Measurements from ENCODE around the gene KIAA1143. TPM values are rescaled to one million over a fixed set of nuclear protein-coding genes. Genes with fewer than 3 reads are reported as not detected.

The KIAA1143 gene
- 43.0 TPM for polyA plus RNA-seq (2013, experiment 1 of 2)
- 44.5 TPM for polyA plus RNA-seq (2013, experiment 2 of 2)

DNA sequence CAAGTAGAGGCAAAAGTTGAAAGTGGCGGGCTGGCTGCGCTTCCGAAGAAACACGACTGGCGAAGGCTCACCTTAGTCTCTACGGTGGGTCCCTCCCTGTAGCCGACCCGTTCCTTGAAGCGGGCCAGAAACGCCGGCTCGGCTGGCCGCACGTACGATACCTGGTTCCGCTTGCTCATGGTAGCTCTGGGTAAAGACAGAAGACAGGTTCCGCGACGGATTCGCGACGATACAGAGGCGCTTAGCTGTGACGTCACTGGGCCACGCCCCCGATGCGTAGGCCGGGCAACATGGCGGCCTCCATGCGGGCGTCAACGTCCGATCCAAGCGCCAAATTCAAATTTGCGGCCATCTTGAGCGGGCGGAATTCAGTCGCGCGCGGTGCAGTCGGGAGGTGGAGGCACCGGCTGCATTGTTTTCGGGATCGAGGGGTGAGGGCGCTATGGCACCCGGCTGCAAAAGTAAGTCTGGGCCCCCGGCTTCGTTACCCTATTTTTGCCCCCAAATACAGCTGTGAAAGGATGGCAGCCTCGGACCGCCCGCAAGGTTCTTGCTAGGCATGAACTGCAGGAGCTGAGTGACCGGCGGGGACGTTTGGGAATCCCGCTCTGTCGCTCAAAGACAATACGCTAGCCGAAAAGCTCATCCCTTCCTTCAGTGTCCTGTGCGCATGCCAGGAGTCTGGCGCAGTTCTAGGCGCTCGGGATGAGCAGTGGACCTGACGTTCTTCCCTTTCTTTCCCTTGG is at the start of gene KIAA1143, which contains the start of gene KIF15:
KIAA1143 (minus strand) TSS at position 196 of the 746 bp plus-strand sequence; CDS start at position 179, 17 bp downstream.
KIF15 (plus strand) TSS at position 371 of the 746 bp plus-strand sequence; CDS start at position 443, 72 bp downstream.
- H2AK5ac ChIP-seq (ENCODE audit: low read length) = no peak within 1 kb of the TSS
- no peak within 1 kb of the TSS for H3K4ac ChIP-seq (ENCODE audit: low read depth, low read length)
- H3K18ac ChIP-seq (ENCODE audit: low read length) = peak within 1 kb of the TSS; percentile 8
- peaks cover 36% of the 10 kb centered on the region for H3K79me2 ChIP-seq (ENCODE audit: control insufficient read depth, insufficient read depth, low read length)
- peaks cover 4% of the 10 kb centered on the region for H3K36me3 ChIP-seq (ENCODE audit: control insufficient read depth, insufficient read depth, low read length)
- H3K56ac ChIP-seq (ENCODE audit: low read length) = peak within 1 kb of the TSS; percentile 91
- H4K8ac ChIP-seq (ENCODE audit: low read depth, low read length) = peak within 1 kb of the TSS; percentile 58
- H4K5ac ChIP-seq (ENCODE audit: low read length) = no peak within 1 kb of the TSS
- WGBS (ENCODE audit: extremely low coverage, insufficient coverage, low lambda C conversion rate) = no CpG with 5 or more reads among the region's 64 CpGs
- H3K4me3 ChIP-seq (ENCODE audit: low read length) = peak within 1 kb of the TSS; percentile 96
- H2BK15ac ChIP-seq (replicated peaks; ENCODE audit: low read depth) = no peak within 1 kb of the TSS
- peak within 1 kb of the TSS; percentile 9 for H3K23ac ChIP-seq (ENCODE audit: low read length)
- H3K27me3 ChIP-seq (ENCODE audit: insufficient read depth, low read length, poor library complexity) = peaks cover 2% of the 10 kb centered on the region
- peaks cover 21% of the 10 kb centered on the region for H3K79me1 ChIP-seq (ENCODE audit: low read length)
- peak within 1 kb of the TSS; percentile 89 for H3K9ac ChIP-seq (ENCODE audit: low read length)
- peak within 1 kb of the TSS; percentile 62 for H2BK5ac ChIP-seq (ENCODE audit: low read length)
- peak within 1 kb of the TSS; percentile 90 for H3K4me2 ChIP-seq (ENCODE audit: low read length)
- H3K4me1 ChIP-seq (ENCODE audit: control insufficient read depth, low read depth, low read length) = no peaks in the 10 kb centered on the region
- peak; percentile 98 for DNase-seq
- H2BK120ac ChIP-seq (ENCODE audit: low read depth, low read length) = peak within 1 kb of the TSS; percentile 15
- peak within 1 kb of the TSS; percentile 25 for H3K27ac ChIP-seq (ENCODE audit: low read depth, low read length)

DNA sequence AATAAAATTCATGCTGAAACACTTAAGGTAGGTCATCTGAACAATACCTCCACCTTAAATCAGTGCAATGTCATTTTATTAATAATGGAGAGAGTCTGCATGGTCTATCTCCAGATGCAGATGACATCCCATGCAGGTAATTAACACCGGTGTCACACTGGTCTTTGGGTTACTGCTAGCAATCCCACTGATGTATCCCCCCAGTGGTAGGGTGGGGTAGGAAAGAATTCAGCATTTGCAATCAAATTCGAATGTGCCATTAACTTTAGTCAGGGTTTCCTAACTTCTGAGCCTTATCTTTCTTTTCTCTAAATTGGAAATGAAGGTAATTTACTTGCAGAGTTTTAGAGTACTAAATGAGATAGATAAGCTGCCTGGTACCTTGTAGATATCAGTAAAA is 44.5 kb upstream of the KIAA1143 start:
- DNase-seq = peak; percentile 17
- H3K27ac ChIP-seq (ENCODE audit: low read depth, low read length) = no peak overlapping the region
- H3K79me2 ChIP-seq (ENCODE audit: control insufficient read depth, insufficient read depth, low read length) = no peaks in the 10 kb centered on the region
- H3K4me3 ChIP-seq (ENCODE audit: low read length) = no peak overlapping the region
- H3K4me2 ChIP-seq (ENCODE audit: low read length) = no peak overlapping the region
- no peaks in the 10 kb centered on the region for H3K79me1 ChIP-seq (ENCODE audit: low read length)
- H2BK15ac ChIP-seq (replicated peaks; ENCODE audit: low read depth) = no peak overlapping the region
- H3K27me3 ChIP-seq (ENCODE audit: insufficient read depth, low read length, poor library complexity) = no peaks in the 10 kb centered on the region
- no peak overlapping the region for H3K18ac ChIP-seq (ENCODE audit: low read length)
- no peak overlapping the region for H4K8ac ChIP-seq (ENCODE audit: low read depth, low read length)
- no peak overlapping the region for H2AK5ac ChIP-seq (ENCODE audit: low read length)
- no peak overlapping the region for H3K23ac ChIP-seq (ENCODE audit: low read length)
- H3K36me3 ChIP-seq (ENCODE audit: control insufficient read depth, insufficient read depth, low read length) = peaks cover 7% of the 10 kb centered on the region
- no peak overlapping the region for H3K56ac ChIP-seq (ENCODE audit: low read length)
- H3K9ac ChIP-seq (ENCODE audit: low read length) = no peak overlapping the region
- no peak overlapping the region for H2BK120ac ChIP-seq (ENCODE audit: low read depth, low read length)
- no CpG with 5 or more reads among the region's 2 CpGs for WGBS (ENCODE audit: extremely low coverage, insufficient coverage, low lambda C conversion rate)
- no peaks in the 10 kb centered on the region for H3K4me1 ChIP-seq (ENCODE audit: control insufficient read depth, low read depth, low read length)
- no peak overlapping the region for H4K5ac ChIP-seq (ENCODE audit: low read length)
- H3K4ac ChIP-seq (ENCODE audit: low read depth, low read length) = no peak overlapping the region
- H2BK5ac ChIP-seq (ENCODE audit: low read length) = no peak overlapping the region

DNA sequence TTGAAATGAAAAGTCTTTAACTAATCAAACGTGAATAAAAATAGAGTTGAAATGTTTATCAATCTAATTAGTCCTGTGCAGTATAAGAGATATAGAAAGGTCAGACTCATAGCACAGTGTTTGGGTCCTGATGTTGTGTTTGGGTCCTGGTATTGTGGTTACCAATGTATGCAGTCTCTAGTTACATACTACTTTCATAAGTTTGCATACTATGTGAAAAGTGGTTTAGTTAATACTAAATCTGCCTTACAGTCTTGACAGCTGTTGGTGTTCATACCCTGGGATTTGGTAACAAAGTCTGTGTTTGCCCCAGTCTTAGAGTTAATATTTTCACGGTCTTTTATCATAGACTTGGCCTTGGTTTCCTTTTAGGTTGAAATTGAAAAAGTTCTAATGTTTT is 41.9 kb upstream of the KIAA1143 start:
- H2BK120ac ChIP-seq (ENCODE audit: low read depth, low read length) = no peak overlapping the region
- DNase-seq = no peak
- no peaks in the 10 kb centered on the region for H3K27me3 ChIP-seq (ENCODE audit: insufficient read depth, low read length, poor library complexity)
- no peak overlapping the region for H2BK5ac ChIP-seq (ENCODE audit: low read length)
- no peak overlapping the region for H3K4me2 ChIP-seq (ENCODE audit: low read length)
- H3K56ac ChIP-seq (ENCODE audit: low read length) = no peak overlapping the region
- no CpG with 5 or more reads among the region's 2 CpGs for WGBS (ENCODE audit: extremely low coverage, insufficient coverage, low lambda C conversion rate)
- no peak overlapping the region for H2BK15ac ChIP-seq (replicated peaks; ENCODE audit: low read depth)
- no peak overlapping the region for H3K4ac ChIP-seq (ENCODE audit: low read depth, low read length)
- H3K9ac ChIP-seq (ENCODE audit: low read length) = no peak overlapping the region
- H2AK5ac ChIP-seq (ENCODE audit: low read length) = no peak overlapping the region
- H3K79me1 ChIP-seq (ENCODE audit: low read length) = no peaks in the 10 kb centered on the region
- H3K18ac ChIP-seq (ENCODE audit: low read length) = no peak overlapping the region
- H4K5ac ChIP-seq (ENCODE audit: low read length) = no peak overlapping the region
- H3K4me1 ChIP-seq (ENCODE audit: control insufficient read depth, low read depth, low read length) = no peaks in the 10 kb centered on the region
- no peak overlapping the region for H3K23ac ChIP-seq (ENCODE audit: low read length)
- H3K79me2 ChIP-seq (ENCODE audit: control insufficient read depth, insufficient read depth, low read length) = no peaks in the 10 kb centered on the region
- H3K27ac ChIP-seq (ENCODE audit: low read depth, low read length) = no peak overlapping the region
- H3K4me3 ChIP-seq (ENCODE audit: low read length) = no peak overlapping the region
- H3K36me3 ChIP-seq (ENCODE audit: control insufficient read depth, insufficient read depth, low read length) = peaks cover 6% of the 10 kb centered on the region
- no peak overlapping the region for H4K8ac ChIP-seq (ENCODE audit: low read depth, low read length)

DNA sequence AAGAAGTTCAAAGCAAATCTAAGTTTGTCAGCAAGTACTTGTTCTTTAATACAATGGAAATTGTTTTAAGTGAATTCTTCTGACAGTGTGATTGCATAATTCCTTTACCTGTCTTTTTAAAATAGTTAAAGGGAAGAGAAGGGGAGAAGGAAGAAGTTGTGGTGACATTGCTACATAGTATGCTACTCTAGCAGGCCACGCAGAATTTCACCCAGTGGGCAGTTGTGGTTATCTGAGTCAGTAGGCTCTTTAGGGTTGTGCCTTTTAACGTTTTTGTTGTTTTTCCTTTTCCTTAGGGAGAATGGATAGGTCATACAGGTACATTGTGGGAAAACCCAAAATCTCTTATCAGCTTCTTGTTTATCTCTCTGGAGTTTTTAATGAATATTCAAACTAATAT is 40.6 kb upstream of the KIAA1143 start:
- Histone ChIP-seq H3K79me1 (ENCODE audit: low read length) (no peaks in the 10 kb centered on the region), H3K56ac (ENCODE audit: low read length) (no peak overlapping the region), H2BK5ac (ENCODE audit: low read length) (no peak overlapping the region), H2BK15ac (replicated peaks; ENCODE audit: low read depth) (no peak overlapping the region), H3K36me3 (ENCODE audit: control insufficient read depth, insufficient read depth, low read length) (peaks cover 3% of the 10 kb centered on the region), H2BK120ac (ENCODE audit: low read depth, low read length) (no peak overlapping the region), H4K5ac (ENCODE audit: low read length) (no peak overlapping the region), H3K27ac (ENCODE audit: low read depth, low read length) (no peak overlapping the region), H3K27me3 (ENCODE audit: insufficient read depth, low read length, poor library complexity) (no peaks in the 10 kb centered on the region), H3K9ac (ENCODE audit: low read length) (no peak overlapping the region), H3K79me2 (ENCODE audit: control insufficient read depth, insufficient read depth, low read length) (no peaks in the 10 kb centered on the region), H3K4me1 (ENCODE audit: control insufficient read depth, low read depth, low read length) (no peaks in the 10 kb centered on the region), H3K4ac (ENCODE audit: low read depth, low read length) (no peak overlapping the region), H2AK5ac (ENCODE audit: low read length) (no peak overlapping the region), H3K23ac (ENCODE audit: low read length) (no peak overlapping the region), H3K4me2 (ENCODE audit: low read length) (no peak overlapping the region), H3K4me3 (ENCODE audit: low read length) (no peak overlapping the region), H3K18ac (ENCODE audit: low read length) (no peak overlapping the region), H4K8ac (ENCODE audit: low read depth, low read length) (no peak overlapping the region)
- no peak for DNase-seq
- no CpG with 5 or more reads among the region's 2 CpGs for WGBS (ENCODE audit: extremely low coverage, insufficient coverage, low lambda C conversion rate)

DNA sequence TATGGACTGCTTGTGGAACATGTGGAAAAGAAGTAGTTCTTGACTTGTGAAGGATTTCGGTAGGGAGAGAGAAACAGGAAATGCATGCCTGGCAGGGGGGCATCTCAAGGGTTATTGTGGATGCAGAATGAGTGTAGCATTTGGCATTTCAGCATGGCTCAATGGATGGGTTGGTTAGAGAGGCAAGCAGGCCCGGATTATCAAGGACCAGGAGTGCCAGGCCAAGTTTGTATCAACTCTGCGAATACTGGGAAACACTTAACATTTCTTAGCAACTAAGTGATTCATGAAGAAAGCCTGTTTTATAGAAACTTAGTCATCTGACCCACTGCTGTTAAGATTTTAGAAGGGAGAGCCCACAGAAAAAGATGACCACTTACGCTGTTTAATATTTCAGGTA is 33.8 kb upstream of the KIAA1143 start:
- no peak overlapping the region for H3K4me2 ChIP-seq (ENCODE audit: low read length)
- no peak overlapping the region for H2AK5ac ChIP-seq (ENCODE audit: low read length)
- WGBS (ENCODE audit: extremely low coverage, insufficient coverage, low lambda C conversion rate) = no CpG with 5 or more reads among the region's 4 CpGs

More for the DNA sequence above, 33.8 kb upstream of the KIAA1143 start:
- no peak overlapping the region for H2BK5ac ChIP-seq (ENCODE audit: low read length)
- peaks cover 3% of the 10 kb centered on the region for H3K36me3 ChIP-seq (ENCODE audit: control insufficient read depth, insufficient read depth, low read length)
- DNase-seq = peak; percentile 36
- H3K4me3 ChIP-seq (ENCODE audit: low read length) = no peak overlapping the region
- no peak overlapping the region for H3K18ac ChIP-seq (ENCODE audit: low read length)
- no peak overlapping the region for H3K56ac ChIP-seq (ENCODE audit: low read length)
- no peaks in the 10 kb centered on the region for H3K27me3 ChIP-seq (ENCODE audit: insufficient read depth, low read length, poor library complexity)
- H2BK120ac ChIP-seq (ENCODE audit: low read depth, low read length) = no peak overlapping the region
- no peak overlapping the region for H4K5ac ChIP-seq (ENCODE audit: low read length)
- no peak overlapping the region for H2BK15ac ChIP-seq (replicated peaks; ENCODE audit: low read depth)
- H3K9ac ChIP-seq (ENCODE audit: low read length) = no peak overlapping the region
- H3K79me1 ChIP-seq (ENCODE audit: low read length) = no peaks in the 10 kb centered on the region
- H3K4ac ChIP-seq (ENCODE audit: low read depth, low read length) = no peak overlapping the region
- no peaks in the 10 kb centered on the region for H3K4me1 ChIP-seq (ENCODE audit: control insufficient read depth, low read depth, low read length)
- no peaks in the 10 kb centered on the region for H3K79me2 ChIP-seq (ENCODE audit: control insufficient read depth, insufficient read depth, low read length)
- H3K23ac ChIP-seq (ENCODE audit: low read length) = no peak overlapping the region
- peak overlapping the region; percentile 11 for H3K27ac ChIP-seq (ENCODE audit: low read depth, low read length)
- no peak overlapping the region for H4K8ac ChIP-seq (ENCODE audit: low read depth, low read length)

Data from mesendoderm (in vitro differentiated cells).